ENCODE results near the gene ZNF160. TPM values are rescaled to one million over a fixed set of nuclear protein-coding genes. Genes with fewer than 3 reads are reported as not detected.

The ZNF160 gene
- total RNA-seq, 1 donor from 2014 or later: 9.6 TPM

- TF ChIP-seq CTCF (conservative IDR thresholded peaks at IDR 0.05; ENCODE audit: low read depth, low read length): no peak
- no peak overlapping the region for H3K4me3 ChIP-seq (ENCODE audit: low read depth, low read length)
- no peak for DNase-seq (ENCODE audit: low read depth)
These were observed 34.4 kb downstream of the ZNF160 start for GRCh38 chr19:53068834-53069233.

- no peak overlapping the region for H3K4me3 ChIP-seq (ENCODE audit: low read depth, low read length)
- TF ChIP-seq CTCF (conservative IDR thresholded peaks at IDR 0.05; ENCODE audit: low read depth, low read length): no peak
- DNase-seq (ENCODE audit: low read depth): no peak
These were observed 35.0 kb downstream of the ZNF160 start for GRCh38 chr19:53068199-53068598.

GRCh38 chr19:53057904-53058580, 45.2 kb downstream of the ZNF160 start:
- no peak for DNase-seq (ENCODE audit: low read depth)
- H3K4me3 ChIP-seq (ENCODE audit: low read depth, low read length): peak overlapping the region; percentile 38
- TF ChIP-seq CTCF (conservative IDR thresholded peaks at IDR 0.05; ENCODE audit: low read depth, low read length): no peak

GRCh38 chr19:53055117-53055516, 48.1 kb downstream of the ZNF160 start:
- no peak for TF ChIP-seq CTCF (conservative IDR thresholded peaks at IDR 0.05; ENCODE audit: low read depth, low read length)
- DNase-seq (ENCODE audit: low read depth): no peak
- no peak overlapping the region for H3K4me3 ChIP-seq (ENCODE audit: low read depth, low read length)

- TF ChIP-seq CTCF (conservative IDR thresholded peaks at IDR 0.05; ENCODE audit: low read depth, low read length): no peak
- H3K4me3 ChIP-seq (ENCODE audit: low read depth, low read length): no peak overlapping the region
- no peak for DNase-seq (ENCODE audit: low read depth)
These were observed 55.8 kb downstream of the ZNF160 start for GRCh38 chr19:53047379-53047778.

GRCh38 chr19:53045536-53045935, 57.7 kb downstream of the ZNF160 start:
- no peak for TF ChIP-seq CTCF (conservative IDR thresholded peaks at IDR 0.05; ENCODE audit: low read depth, low read length)
- no peak for DNase-seq (ENCODE audit: low read depth)
- no peak overlapping the region for H3K4me3 ChIP-seq (ENCODE audit: low read depth, low read length)

- DNase-seq (ENCODE audit: low read depth): no peak
- H3K4me3 ChIP-seq (ENCODE audit: low read depth, low read length): no peak overlapping the region
- no peak for TF ChIP-seq CTCF (conservative IDR thresholded peaks at IDR 0.05; ENCODE audit: low read depth, low read length)
These were observed 61.9 kb downstream of the ZNF160 start for GRCh38 chr19:53041366-53041765.
